NCI-H446 (cell line): ENCODE data around the gene MTG2.

Source experiments
- DNase-seq, 2 experiments: peaks; one replicate each; lab custom pipeline; 2025; lab: John Stamatoyannopoulos, UW

MTG2 gene

DNA sequence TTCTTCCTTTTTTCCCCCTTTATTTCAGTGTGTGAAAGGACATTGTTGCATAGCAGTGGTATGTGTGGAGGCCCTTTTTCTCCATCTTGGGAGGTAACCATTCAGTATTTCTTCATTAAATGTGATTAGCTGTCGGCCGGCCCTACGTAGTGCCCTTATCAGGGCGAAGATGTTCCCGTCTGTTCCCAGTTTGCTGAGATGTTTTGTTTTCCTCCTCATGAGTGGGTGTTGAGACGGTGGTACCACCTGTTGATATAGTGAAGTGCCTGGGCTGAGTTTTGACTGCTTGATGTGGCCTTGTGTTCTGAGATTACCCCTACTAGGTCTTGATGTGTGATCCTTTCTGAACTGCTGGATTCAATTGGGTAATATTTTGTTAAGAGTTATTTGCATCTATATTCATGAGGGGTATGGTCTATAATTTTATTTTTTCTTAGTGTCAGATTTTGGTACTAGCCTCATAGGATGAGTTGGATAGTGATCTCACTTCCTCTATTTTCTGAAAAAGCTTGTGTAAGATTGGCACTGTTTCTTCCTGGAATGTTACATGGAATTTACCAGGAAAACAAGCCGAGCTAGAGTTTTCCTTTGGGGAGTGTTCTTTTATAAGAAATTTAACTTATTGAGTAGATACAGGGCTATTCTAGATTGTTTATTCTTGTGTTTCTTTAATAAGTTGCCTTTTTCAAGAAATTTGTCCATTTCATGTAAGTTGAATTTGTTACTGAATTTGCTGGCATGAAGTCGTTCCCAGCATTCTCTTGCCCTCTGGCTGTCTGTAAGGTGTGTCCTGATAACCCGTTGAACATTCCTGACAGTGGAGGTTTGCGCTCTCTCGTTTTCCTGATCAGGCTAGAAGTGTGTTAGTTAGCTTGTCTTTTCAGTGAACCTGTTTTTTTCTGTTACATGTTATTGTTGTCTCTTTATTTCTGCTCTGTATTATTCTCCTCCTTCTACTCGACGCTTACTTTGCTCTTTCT, 4.3 kb downstream of the MTG2 start:
- no peak for DNase-seq

DNA sequence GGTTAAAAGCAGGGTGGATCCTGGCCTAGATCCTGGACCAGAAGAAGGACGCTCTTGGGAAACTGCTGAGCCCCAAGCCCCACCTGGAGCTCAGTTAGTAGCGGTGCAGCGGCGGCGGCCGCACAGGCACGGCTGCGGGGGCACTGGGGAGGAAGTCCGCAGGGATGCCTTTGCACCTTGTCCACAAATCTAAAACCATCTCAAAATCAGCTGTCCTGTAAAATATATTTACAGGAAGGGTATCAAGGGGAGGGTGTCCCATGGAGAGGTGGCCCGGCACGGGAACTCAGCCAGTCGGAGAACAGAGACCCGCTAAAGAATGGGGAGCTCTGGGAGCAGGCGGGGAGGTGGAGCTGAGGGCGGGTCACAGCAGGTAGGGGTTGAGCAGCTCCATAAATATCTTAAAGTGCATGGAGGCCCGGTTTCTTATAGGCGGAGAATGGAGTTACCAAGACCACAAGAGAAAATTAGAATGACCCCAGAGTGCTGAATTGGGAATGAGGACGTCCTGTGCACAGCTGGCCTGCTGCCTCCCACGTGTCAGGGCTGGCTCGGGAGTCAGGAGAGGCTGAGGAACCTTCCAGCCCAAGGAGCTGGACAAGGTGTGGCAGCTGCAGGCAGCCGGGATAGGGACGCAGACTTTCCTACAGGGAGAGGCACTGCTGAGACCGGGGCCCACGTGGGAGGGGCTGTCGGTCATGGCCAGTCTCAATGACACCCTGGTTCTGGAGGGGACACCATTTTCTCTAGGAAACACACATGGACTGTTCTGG, 8.0 kb downstream of the MTG2 start:
- DNase-seq = no peak

DNA sequence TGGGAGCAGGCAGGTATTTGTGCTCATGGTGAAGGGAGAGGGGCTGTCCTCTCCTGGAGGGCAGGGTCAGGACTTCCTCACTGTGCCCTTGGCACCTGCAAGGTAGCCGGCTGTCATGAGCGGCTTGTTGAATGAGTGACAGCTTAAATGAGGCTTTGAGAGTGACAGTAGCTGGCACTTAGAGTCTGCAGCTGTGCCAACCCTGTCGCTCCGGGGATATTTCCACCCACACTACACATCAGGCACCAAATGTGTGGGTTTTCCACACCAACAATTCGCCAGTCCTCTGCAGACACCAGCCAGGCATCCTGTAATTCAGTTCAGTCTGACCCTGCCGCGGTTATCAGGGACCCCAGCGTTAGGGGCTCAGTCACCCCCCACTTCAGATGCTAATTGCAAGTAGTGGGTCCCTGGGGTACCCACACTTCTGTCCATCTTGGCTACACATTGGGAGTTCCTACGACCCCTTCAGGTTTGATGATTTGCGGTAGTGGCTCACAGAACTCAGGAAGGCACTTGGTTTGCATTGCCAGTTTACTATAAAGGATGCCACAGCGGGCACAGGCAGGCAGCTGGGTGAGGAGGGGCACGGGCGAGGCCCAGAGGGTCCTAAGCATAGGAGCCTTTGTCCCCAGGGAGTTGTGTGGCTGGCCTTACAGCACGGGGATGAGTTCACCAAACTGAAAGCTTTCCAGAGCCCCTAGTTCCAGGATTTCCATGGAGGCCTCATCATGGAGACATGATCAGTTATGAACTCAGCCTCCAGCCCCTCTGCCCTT, 9.1 kb downstream of the MTG2 start:
- no peak for DNase-seq

DNA sequence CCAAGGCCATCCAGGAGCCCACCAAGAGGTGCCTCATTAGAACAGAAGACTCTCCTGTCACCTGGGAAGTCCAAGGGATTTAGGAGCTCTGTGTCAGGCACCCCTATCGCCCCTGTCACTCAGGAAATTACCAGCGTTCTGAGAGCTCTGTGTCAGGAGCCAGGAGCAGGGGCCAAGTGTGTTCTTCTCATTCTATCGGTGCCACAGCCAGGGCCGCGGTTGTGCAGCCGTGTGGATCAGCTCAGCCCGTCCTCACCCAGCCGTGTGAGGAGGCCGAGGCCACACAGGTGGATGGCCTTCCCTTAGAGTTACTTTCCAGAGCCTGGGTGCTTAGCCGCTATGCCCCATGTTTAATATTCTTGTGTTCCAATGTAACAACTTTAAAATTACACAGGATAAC, 9.8 kb downstream of the MTG2 start:
- no peak for DNase-seq

DNA sequence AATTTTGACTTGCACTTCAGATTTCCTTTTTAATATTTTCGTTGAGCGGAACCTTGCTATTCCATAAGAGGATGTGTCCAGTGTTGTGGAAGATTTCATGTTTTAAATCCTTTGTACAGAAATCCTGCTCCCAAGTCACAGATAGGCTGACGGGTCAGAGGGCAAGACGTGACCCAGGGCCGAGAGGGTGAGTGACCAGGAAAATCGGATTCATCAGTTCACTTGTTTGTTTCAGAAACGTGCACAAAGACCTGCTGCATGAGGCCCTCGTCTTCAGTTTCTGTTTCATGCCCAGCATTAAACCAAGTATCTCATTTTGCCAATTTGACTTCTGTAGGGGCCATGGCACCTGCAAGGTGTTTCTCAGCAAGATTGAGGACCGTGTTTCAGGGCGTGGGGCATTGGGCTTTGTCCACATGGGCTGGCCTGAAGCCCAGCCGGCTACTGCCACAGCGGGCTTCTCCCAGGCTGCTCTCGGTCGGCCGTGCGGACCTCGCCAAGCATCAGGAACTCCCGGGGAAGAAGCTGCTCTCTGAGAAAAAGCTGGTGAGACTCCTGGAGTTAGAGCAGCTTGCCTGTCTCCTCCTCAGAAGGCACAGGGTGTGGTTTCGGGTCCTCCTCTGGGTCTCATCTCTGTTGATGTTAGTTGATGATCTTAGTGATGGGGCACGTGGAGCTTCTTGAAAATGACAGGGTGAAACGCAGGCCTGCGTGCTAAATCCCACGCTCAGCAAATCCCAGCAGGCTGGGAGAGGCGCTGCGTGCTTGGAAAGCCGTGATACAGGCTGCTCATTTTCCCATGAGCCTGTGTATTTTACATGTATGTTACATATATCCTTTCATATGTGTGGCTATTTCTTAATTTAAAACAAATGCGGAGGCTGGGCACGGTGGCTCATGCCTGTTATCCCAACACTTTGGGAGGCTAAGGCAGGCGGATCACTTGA, 10.5 kb downstream of the MTG2 start:
- no peak for DNase-seq

DNA sequence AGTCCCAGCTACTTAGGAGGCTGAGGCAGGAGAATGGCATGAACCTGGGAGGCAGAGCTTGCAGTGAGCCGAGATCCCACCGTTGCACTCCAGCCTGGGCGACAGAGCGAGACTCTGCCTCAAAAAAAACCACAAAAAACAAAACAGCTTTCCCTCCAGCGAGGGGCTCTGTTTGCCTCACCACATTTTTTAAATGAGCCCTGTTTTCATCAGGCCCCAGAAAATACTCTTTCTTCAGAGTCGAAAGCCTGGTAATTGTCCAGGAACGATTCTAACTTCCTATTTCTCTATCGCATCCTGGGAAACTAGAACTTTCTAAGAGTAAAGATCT, 12.2 kb downstream of the MTG2 start:
- DNase-seq = no peak

DNA sequence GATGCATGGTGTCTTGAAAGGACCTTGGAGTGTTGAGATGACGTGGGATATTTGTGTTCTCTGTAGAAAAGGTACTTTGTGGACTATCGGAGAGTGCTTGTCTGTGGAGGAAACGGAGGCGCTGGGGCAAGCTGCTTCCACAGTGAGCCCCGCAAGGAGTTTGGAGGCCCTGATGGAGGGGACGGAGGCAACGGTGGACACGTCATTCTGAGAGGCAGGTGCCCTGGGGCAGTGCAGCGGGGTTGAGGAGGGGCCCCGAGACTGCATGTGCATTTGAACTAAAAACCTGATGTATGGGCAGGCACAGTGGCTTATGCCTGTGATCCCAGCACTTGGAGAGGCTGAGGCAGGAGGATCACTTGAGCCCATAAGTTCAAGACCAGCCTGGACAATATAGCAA, 12.9 kb downstream of the MTG2 start:
- DNase-seq = no peak

DNA sequence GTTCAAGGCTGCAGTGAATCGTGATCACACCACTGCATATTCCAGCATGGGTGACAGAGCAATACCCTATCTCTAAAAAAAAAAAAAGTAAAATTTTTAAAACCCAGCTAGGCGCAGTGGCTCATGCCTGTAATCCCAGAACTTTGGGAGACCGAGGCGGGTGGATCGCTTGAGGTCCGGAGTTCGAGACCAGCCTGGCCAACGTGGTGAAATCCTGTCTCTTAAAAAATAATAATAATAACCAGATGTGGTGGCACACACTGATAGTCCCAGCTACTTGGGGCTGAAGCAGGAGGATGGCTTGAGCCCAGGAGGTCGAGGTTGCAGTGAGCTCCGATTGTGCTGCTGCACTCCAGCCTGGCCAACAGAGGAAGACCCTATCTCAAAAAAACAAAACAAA, 13.5 kb downstream of the MTG2 start:
- DNase-seq = no peak

DNA sequence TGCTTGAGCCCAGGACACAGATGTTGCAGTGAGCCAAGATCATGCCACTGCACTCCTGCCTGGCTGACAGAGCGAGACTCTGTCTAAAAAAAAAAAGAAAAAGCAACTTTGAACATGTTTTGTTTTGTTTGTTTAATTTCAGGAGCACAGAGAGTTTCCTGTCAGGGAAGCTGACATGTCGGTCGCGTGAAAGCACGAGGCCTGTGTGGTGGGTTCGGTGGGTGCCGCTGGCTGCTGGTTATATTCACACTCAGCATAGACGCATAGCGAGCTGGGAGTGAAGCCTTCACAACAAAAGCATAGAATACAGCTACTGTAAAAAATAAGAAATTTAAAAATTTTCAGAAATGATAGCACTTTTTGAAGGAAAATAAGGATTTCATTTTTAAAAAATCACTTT, 14.5 kb downstream of the MTG2 start:
- no peak for DNase-seq

DNA sequence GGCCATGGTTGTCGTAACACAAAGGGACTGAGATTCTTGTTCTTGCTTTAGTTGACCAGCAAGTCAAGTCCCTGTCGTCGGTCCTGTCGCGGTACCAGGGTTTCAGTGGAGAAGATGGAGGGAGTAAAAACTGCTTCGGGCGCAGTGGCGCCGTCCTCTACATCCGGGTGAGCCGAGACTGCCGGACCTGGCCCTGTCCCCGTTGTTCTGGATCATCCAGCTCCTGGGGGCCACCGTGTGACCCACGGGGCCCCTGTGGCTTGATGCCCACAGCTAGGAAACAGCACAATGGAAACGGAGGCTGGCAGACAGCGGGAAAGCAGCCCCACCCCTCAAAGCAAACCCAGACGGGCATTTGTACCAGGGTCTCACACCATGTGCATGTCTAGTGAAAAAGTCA, 15.0 kb downstream of the MTG2 start:
- no peak for DNase-seq

DNA sequence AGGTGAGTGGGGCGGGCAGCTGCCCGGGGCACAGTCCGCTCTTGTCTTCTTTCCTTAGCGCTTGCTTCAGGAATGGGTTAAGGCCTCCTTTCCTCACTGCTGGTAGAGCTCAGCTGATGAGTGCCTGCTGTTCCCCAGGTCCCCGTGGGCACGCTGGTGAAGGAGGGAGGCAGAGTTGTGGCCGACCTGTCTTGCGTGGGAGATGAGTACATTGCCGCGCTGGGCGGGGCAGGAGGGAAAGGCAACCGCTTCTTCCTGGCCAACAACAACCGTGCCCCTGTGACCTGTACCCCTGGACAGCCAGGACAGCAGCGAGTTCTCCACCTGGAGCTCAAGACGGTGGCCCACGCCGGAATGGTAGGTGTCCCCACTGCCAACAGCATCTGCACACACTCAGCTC, 15.7 kb downstream of the MTG2 start:
- no peak for DNase-seq

DNA sequence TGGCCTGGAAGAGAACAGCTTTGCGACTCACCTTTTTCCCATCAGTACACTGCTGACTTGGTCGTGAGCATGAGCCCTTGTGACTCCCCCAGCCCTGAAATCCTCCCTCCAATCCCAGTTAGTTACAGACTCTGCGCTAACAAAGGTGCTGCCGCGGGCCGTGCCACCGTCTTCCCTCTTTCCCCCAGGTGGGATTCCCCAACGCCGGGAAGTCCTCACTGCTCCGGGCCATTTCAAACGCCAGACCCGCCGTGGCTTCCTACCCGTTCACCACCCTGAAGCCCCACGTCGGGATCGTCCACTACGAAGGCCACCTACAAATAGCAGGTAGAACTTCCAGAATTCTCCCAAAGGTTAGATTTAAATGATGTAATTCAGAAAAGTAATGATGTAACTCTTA, 16.1 kb downstream of the MTG2 start:
- DNase-seq = no peak

DNA sequence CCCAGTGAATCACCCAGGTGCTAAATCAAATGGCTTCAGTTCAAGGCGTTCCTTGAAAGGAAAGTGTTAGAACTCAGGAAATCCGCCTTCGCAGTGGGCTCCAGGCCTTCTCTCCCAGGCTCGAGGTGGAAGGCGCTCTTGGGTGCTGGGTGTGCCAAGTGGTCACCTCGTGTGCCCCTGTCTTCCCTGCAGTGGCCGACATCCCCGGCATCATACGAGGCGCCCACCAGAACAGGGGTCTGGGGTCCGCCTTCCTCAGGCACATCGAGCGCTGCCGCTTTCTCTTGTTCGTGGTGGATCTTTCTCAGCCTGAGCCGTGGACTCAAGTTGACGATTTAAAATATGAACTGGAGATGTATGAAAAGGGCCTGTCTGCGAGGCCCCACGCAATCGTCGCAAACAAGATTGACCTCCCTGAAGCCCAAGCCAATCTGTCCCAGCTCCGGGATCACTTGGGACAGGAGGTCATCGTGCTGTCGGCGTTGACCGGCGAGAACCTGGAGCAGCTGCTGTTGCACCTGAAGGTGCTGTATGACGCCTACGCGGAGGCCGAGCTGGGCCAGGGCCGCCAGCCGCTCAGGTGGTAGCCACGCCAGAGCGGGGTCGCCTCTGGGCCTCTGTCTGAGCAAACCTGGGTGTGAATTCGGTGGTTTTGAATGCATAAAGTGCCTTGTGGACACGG, 17.8 kb downstream of the MTG2 start:
- no peak for DNase-seq

DNA sequence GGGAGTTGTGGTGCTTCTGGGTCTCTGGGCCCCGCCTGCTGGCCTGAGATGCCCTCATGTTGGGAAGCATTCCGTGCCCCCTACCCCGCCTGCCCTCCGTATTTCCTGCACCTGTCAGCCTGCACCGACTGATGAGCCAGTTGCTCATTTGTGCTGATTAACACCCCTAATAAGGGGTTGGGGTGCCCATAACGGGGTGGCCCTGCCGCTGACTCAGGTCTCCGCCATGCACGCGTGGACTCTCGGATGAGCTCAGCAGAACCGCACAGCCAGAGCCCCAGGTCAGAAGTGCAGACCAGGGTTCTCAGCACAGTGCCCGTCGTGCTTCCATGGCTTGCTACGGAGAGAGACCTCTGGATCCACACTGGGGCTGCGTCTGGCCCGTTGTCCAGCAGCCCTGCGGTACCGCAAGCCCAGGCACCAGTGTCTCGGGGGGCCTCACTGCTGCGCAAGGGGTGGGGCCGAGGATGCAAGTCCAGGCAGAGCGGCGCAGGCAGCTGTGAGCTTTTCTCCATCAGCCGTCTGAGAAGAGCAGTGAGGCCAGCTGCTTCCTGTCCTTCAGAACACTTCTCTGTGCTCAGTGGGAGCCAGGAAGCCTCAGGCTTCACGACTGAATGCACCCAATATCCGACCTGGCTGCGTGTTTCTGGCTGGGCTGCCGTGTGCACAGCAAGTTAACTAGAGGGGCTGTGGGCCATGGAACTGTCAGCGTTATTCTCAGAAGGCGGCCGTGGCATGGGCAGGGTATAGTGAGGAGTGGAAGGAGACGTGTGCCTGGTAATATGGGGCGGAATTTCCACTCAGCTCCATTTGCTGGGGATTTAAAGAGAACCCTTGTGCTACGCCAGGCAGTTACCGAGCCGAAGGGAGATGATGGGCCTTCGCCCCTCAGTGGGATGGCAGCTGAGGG, 18.6 kb downstream of the MTG2 start:
- DNase-seq = no peak

DNA sequence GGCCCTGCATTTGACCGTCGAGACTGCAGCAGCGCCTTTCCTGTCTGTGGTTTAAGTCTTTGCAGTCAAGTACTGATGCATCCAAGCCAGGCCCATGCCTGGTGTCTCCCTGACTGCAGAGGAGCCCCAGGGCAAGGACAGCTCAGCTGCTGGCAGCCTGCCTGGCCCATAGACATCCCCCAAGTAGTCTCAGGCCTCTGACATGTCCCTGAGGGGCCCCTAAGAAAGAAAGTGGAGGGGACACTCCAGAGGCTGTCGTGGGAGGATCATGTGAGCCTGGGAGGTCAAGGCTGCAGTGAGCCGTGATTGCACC, 19.2 kb downstream of the MTG2 start:
- DNase-seq = no peak

DNA sequence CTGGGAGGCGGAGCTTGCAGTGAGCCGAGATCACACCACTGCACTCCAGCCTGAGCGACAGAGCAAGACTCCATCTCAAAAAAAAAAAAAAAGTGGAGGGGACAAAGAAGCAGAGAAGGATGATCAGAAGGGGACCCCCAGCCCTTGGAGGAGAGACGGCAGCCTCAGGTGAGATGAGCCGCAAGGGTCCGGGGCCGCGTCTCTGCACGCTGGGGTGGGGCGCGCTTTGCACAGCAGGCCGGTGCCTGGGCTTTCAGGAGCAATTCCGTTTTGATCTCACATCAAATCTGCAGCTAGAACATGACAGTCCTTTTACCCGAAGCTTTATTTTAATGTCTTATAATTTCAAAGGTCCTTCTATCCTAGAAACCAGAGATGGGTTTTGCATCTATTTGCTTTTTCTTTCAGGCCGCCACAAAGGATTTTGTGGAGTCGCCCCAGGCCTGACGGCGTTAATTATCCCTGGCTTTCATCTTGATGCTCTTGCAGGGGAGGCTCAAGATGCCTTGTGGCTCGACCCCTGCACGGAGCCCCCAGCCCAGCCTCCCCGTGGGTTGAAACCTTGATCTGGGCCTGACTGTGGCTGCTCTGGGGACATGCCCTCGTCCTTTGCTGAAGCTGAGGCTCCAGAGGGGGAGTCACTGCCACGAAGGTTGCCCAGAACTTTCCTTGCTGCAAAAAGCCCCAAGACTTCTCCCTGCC, 20.0 kb downstream of the MTG2 start:
- no peak for DNase-seq

DNA sequence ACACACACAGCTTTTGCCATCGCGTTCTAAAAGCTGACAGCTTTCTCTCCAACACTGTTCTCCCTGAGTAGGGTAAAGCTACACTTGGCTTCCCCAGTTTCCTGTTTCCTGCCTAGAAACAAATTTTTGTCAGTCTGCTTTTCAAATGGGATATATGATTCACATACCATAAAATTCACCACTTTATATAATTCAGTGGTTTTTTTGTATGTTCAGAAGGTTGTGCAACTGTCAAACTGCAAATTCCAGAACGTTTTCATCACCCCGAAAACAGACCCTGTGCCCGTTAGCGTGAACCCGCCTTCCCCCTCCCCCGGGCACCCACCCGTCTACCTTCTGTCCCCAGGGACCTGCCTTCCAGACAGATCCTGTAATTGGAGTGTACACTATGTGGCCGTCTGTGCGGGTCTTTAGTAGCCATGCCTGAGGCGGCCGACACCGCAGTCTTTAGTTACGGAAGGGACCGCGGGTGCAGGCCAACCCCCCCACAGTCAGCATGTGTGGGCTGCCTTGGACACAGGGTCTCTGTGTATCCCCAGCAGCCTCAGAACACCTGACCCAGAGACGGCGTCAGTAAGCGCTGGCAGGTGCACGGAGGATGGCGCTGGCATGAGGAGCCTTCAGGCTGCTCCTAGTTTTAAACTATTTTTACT, 20.7 kb downstream of the MTG2 start:
- DNase-seq = no peak

DNA sequence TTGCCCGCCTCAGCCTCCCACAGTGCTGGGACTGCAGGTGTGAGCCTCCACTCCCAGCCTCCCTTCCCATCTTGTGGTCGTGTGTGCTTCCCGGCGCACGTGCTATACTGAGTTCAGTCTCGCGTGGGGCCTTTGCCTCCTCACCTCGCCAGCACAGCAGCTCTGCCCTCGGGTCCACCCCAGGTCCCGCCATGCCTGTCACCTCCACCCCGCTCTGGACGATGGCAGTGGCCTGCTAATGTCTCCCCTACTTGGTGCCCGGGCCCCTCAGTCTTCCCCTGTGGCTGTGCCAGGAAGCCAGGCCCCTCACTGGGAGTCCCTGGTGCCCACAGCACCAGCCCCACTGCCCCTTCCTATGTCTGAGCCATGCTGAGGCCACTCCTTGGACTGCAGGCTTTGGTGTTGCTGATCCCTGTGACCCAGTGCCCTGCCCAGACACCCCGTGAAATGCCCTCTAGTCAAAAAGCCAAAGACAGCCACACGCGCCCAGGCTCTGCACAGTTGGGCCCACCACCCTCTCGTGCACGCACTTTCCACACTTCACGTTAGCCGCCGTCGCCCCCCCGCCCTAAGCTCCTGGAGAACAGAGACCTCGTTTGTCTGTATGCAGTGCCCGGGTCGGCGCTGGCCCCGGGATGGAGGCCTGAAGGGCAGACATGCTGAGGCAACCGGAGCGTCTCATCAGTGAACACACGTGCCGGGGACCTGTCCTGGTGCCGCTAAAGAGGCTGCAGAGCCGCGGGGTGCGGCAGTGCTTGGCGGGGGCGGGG, 23.0 kb downstream of the MTG2 start:
- DNase-seq = no peak
